Central memory CD8-positive, alpha-beta T cell (primary cell): ENCODE measurements around the gene NPAS1.
"Not testable (repeated sequence)": the region's sequence is repeated elsewhere in the genome, so short reads cannot be mapped to it uniquely, and the experiment has no call there.

Experiments
- ATAC-seq: fragments of 150-1000 bp; cut with Tn5 transposase; replicated peaks from 2 replicates; pipeline ENCODE4 v1.10.0; 2022; ENCODE audit warnings: mild to moderate bottlenecking, moderate FRiP score, moderate number of reproducible peaks; ENCODE audit not compliant: poor library complexity, severe bottlenecking; ENCODE audit errors: extremely low read depth
- DNase-seq, 2 donors: peaks; one replicate each; pipeline ENCODE4 v3.0.0; 2021; ENCODE audit warnings: low spot score in 2 of 2
- H3K27ac Mint-ChIP-seq: one replicate; pipeline ENCODE4 v1.8.0; 2022; ENCODE audit warnings: low read depth, mild to moderate bottlenecking, moderate library complexity, mixed read lengths
- H3K27me3 Mint-ChIP-seq: one replicate; pipeline ENCODE4 v1.8.0; 2022; ENCODE audit warnings: mixed read lengths
- H3K36me3 Mint-ChIP-seq: one replicate; pipeline ENCODE4 v1.8.0; 2022; ENCODE audit warnings: mild to moderate bottlenecking, moderate library complexity, mixed read lengths; ENCODE audit not compliant: insufficient read depth
- H3K4me1 Mint-ChIP-seq: one replicate; pipeline ENCODE4 v1.8.0; 2022; ENCODE audit warnings: mixed read lengths
- H3K4me3 Mint-ChIP-seq: one replicate; pipeline ENCODE4 v1.8.0; 2022; ENCODE audit warnings: mild to moderate bottlenecking, moderate library complexity, mixed read lengths
- H3K9me3 Mint-ChIP-seq: one replicate; pipeline ENCODE4 v1.8.0; 2022; ENCODE audit warnings: mixed read lengths

NPAS1 gene

DNA sequence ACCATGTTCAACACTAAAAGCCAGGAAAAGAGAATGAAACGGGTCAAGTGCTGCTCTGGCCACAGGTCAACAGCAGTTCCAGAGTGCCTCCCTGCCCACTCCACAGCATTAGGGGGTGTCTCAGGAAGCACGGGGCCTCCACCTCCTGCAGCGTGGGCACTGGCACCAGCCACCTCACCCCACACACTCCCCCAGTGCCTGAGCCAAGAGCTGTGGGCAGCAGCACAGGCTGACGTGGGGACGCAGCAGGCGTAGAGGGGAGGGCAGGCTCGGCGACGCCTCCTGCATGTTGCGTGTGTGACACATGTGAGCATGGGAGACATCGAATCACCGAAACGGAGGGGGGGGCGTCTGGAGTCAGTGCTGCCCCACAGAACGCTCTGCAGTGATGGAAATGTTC is 50.2 kb downstream of the NPAS1 start:
- Mint-ChIP-seq H3K4me1 (peaks cover 20% of the 10 kb centered on the region), H3K9me3 (no peaks in the 10 kb centered on the region), H3K27ac (no peak overlapping the region), H3K4me3 (no peak overlapping the region), H3K27me3 (no peaks in the 10 kb centered on the region), H3K36me3 (peaks cover 34% of the 10 kb centered on the region)
- ATAC-seq (no peak), DNase-seq (no peak)

GRCh38 chr19:47070756-47071155 is 51.1 kb downstream of the NPAS1 start:
- DNase-seq (no peak), ATAC-seq (no peak)
- no peaks in the 10 kb centered on the region for H3K27me3 Mint-ChIP-seq
- peaks cover 26% of the 10 kb centered on the region for H3K4me1 Mint-ChIP-seq
- H3K36me3 Mint-ChIP-seq: peaks cover 29% of the 10 kb centered on the region
- peak overlapping the region; percentile 59 for H3K27ac Mint-ChIP-seq
- H3K4me3 Mint-ChIP-seq: no peak overlapping the region
- no peaks in the 10 kb centered on the region for H3K9me3 Mint-ChIP-seq

DNA sequence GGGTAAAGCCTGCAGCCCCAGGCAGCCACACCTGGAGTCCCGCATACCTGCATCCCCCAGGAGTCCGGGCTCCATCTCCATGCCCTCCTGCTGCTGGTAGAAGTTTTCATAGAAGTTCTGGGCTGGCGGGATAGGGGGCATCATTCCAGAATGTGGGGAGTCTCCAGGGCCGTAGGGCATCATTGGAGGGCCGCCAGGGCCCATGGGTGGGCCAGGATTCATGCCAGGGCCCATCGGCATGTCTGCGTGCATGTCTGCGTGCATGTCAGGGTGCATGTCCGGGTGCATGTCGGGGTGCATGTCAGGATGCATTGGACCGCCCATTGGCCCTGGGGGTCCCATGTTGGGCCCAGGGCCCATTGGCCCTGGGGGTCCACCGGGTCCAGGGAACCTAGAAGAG is 52.1 kb downstream of the NPAS1 start:
- no peaks in the 10 kb centered on the region for H3K9me3 Mint-ChIP-seq
- H3K4me3 Mint-ChIP-seq: no peak overlapping the region
- H3K4me1 Mint-ChIP-seq: peaks cover 26% of the 10 kb centered on the region
- ATAC-seq: no peak
- H3K27me3 Mint-ChIP-seq: no peaks in the 10 kb centered on the region
- H3K27ac Mint-ChIP-seq: no peak overlapping the region
- H3K36me3 Mint-ChIP-seq: peaks cover 36% of the 10 kb centered on the region
- no peak for DNase-seq

- Mint-ChIP-seq H3K4me1 (peaks cover 26% of the 10 kb centered on the region), H3K36me3 (peaks cover 41% of the 10 kb centered on the region), H3K27me3 (no peaks in the 10 kb centered on the region), H3K4me3 (no peak overlapping the region), H3K27ac (no peak overlapping the region), H3K9me3 (no peaks in the 10 kb centered on the region)
- ATAC-seq (no peak), DNase-seq (no peak)
Observed at GRCh38 chr19:47072323-47072722, 52.7 kb downstream of the NPAS1 start.

- H3K4me1 Mint-ChIP-seq: peaks cover 26% of the 10 kb centered on the region
- no peak overlapping the region for H3K27ac Mint-ChIP-seq
- H3K36me3 Mint-ChIP-seq: peaks cover 49% of the 10 kb centered on the region
- no peaks in the 10 kb centered on the region for H3K27me3 Mint-ChIP-seq
- ATAC-seq (no peak), DNase-seq (no peak)
- H3K4me3 Mint-ChIP-seq: no peak overlapping the region
- H3K9me3 Mint-ChIP-seq: no peaks in the 10 kb centered on the region
Observed at GRCh38 chr19:47073574-47073973, 53.9 kb downstream of the NPAS1 start.

DNA sequence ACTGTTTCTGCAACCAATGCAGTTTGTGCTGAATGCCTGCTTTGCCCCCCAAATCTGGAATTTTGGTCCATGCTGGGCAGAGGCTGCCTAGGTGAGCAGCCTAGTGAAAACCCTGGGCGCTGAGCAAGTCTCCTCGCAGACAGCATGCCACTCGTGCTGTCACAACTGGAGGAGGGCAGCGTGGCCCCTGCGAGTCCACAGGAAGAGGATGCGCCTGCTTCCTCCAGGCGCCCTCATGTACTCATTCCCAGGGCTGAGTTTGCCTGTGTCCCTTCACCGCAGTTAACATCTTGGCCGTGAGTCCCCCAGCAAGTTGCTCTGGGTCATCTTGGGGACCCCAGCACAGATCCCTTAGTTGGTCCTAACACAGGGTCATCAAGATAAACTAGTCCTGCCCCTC is 55.0 kb downstream of the NPAS1 start:
- Mint-ChIP-seq H3K4me3 (no peak overlapping the region), H3K9me3 (no peaks in the 10 kb centered on the region), H3K27ac (no peak overlapping the region), H3K27me3 (no peaks in the 10 kb centered on the region), H3K36me3 (peaks cover 53% of the 10 kb centered on the region), H3K4me1 (peaks cover 26% of the 10 kb centered on the region)
- ATAC-seq: no peak
- no peak for DNase-seq

DNA sequence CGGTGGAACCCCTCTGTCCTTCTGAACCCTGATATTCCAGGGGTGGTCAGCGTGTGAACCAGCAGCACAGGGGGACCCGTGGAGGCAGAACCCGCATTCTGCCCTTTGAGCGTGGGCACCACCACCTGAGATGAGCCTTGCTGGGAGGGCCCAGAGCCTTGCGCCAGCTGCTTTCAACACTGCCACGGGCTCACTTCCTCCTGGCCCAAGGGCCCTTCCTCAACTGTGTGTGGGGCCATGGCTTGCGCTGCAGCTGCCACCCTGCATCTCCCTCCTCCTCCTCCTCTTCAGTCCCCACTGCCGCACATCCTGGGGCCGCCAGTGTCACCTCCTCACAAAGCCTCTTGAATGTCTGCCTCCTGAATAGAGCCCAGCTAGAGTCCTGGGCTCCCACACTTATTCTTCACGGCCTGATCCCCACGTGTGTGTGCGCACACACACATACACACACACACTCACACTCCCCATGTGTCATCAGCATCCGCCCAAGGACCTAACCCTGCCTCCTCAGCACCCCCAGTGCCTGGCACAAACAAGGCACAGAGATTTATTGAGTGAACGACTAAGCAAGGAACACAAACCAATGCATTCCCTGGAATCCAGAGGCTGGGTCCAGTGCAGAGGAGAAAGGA is 55.7 kb downstream of the NPAS1 start:
- Mint-ChIP-seq H3K4me3 (no peak overlapping the region), H3K9me3 (no peaks in the 10 kb centered on the region)

GRCh38 chr19:47075941-47076340 is 56.3 kb downstream of the NPAS1 start:
- H3K27me3 Mint-ChIP-seq: no peaks in the 10 kb centered on the region
- H3K4me3 Mint-ChIP-seq: no peak overlapping the region
- ATAC-seq (no peak), DNase-seq (no peak)
- H3K36me3 Mint-ChIP-seq: peaks cover 59% of the 10 kb centered on the region
- H3K4me1 Mint-ChIP-seq: peaks cover 16% of the 10 kb centered on the region
- H3K9me3 Mint-ChIP-seq: no peaks in the 10 kb centered on the region
- H3K27ac Mint-ChIP-seq: no peak overlapping the region

More for the DNA sequence above, 55.7 kb downstream of the NPAS1 start:
- H3K36me3 Mint-ChIP-seq: peaks cover 54% of the 10 kb centered on the region
- H3K27me3 Mint-ChIP-seq: no peaks in the 10 kb centered on the region
- DNase-seq (no peak), ATAC-seq (no peak)
- H3K4me1 Mint-ChIP-seq: peaks cover 23% of the 10 kb centered on the region
- H3K27ac Mint-ChIP-seq: no peak overlapping the region

DNA sequence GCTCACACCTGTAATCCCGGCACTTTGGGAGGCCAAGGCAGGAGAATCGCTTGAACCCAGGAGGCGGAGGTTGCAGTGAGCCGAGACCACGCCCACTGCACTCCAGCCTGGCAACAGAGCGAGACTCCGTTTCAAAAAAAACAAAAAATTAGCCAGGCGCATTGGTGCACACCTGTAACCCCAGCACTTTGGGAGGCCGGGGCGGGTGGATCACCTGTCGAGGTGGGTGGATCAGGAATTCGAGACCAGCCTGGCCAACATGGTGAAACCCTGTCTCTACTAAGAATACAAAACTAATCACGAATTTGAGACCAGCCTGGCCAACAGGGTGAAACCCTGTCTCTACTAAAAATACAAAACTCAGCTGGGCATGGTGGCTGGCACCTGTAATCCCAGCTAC is 58.7 kb downstream of the NPAS1 start:
- not testable (repeated sequence) for H3K27ac Mint-ChIP-seq, H3K9me3 Mint-ChIP-seq, ATAC-seq, DNase-seq, H3K4me3 Mint-ChIP-seq, H3K4me1 Mint-ChIP-seq, H3K27me3 Mint-ChIP-seq
- peaks cover 65% of the 10 kb centered on the region for H3K36me3 Mint-ChIP-seq

DNA sequence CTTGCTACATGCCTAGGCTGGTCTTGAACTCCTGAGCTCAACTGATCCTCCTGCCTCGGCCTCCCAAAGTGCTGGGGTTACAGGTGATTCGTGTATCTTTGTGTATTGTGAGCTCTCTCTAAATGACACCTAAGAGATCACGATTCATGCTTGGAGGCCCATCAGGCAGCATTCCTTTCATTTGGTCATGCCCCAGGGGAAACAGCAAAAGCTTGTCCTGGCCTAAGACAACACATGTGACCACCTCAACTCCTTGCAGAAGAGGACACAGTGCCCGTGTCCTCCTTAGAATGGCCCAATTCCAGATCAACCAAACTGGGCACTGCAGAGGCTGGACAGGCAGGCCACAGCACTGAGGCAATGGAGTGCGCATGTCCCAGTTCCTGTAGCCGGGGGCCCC is 61.5 kb downstream of the NPAS1 start:
- no peaks in the 10 kb centered on the region for H3K4me1 Mint-ChIP-seq
- ATAC-seq (no peak), DNase-seq (no peak)
- H3K27ac Mint-ChIP-seq: no peak overlapping the region
- H3K9me3 Mint-ChIP-seq: no peaks in the 10 kb centered on the region
- H3K4me3 Mint-ChIP-seq: no peak overlapping the region
- H3K36me3 Mint-ChIP-seq: peaks cover 65% of the 10 kb centered on the region
- H3K27me3 Mint-ChIP-seq: no peaks in the 10 kb centered on the region

DNA sequence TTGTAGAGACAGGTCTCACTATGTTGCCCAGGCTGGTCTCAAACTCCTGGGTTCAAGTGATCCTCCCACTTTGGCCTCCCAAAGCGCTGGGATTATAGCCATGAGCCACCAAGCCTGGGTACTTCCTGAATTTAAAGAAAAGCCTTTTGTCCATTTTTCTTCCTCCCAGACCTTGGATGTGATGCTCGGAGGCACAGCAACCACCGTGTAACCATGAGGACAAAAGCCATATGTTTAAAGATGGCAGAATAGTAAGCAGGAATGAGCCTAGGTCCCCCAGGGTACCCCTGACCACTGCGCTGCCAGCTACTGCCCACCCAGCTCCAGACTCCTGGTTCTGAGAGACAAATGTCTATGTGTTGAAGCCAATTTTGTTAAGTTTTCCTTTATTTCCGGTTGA is 62.9 kb downstream of the NPAS1 start:
- Mint-ChIP-seq H3K4me1 (no peaks in the 10 kb centered on the region), H3K4me3 (no peak overlapping the region), H3K27ac (no peak overlapping the region), H3K9me3 (no peaks in the 10 kb centered on the region), H3K36me3 (peaks cover 60% of the 10 kb centered on the region), H3K27me3 (no peaks in the 10 kb centered on the region)
- ATAC-seq (no peak), DNase-seq (no peak)

- Mint-ChIP-seq H3K9me3 (no peaks in the 10 kb centered on the region), H3K4me3 (no peak overlapping the region), H3K4me1 (no peaks in the 10 kb centered on the region), H3K27ac (no peak overlapping the region), H3K36me3 (peaks cover 51% of the 10 kb centered on the region), H3K27me3 (no peaks in the 10 kb centered on the region)
- DNase-seq (no peak), ATAC-seq (no peak)
Observed at GRCh38 chr19:47084879-47085439, 65.3 kb downstream of the NPAS1 start.

DNA sequence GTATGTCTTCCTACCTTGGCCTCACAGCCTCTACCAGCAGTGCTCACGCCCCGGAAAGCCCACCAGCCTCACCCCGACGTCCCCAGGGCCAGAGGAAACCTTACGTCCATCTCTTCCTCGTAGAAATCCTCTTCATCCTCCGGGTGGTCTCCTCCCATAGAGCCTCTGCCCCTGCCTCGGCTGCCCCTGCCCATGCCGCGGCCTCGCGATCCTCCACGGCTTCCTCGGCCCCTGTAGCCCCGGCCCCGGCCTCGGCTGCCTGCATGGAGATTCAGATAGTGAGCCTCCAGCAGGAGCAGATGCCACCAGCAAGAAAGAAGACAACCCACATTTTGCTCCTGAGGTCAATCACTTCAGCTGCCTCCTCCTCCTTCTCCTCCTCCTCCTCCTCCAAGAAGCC is 66.6 kb downstream of the NPAS1 start:
- no peak for DNase-seq
- H3K4me3 Mint-ChIP-seq: no peak overlapping the region
- no peak for ATAC-seq
- H3K36me3 Mint-ChIP-seq: peaks cover 48% of the 10 kb centered on the region
- H3K4me1 Mint-ChIP-seq: no peaks in the 10 kb centered on the region
- no peak overlapping the region for H3K27ac Mint-ChIP-seq
- H3K9me3 Mint-ChIP-seq: no peaks in the 10 kb centered on the region
- H3K27me3 Mint-ChIP-seq: no peaks in the 10 kb centered on the region
